ENCODE data around the gene TTC33.

The TTC33 gene

GRCh38 chr5:40780858-40781257 is 25.1 kb upstream of the TTC33 start:
- no peak for DNase-seq
- Histone ChIP-seq H3K4me1 (ENCODE audit: control insufficient read depth, insufficient read depth, low read length, poor library complexity, severe bottlenecking) (no peaks in the 10 kb centered on the region), H3K27me3 (replicated peaks; ENCODE audit: control insufficient read depth, insufficient read depth, low read length, poor library complexity, severe bottlenecking) (no peaks in the 10 kb centered on the region), H3K27ac (ENCODE audit: insufficient read depth, low read length, poor library complexity, severe bottlenecking) (no peak overlapping the region), H3K4me3 (ENCODE audit: insufficient read depth, low read depth, low read length, poor library complexity, severe bottlenecking) (no peak overlapping the region), H3K36me3 (ENCODE audit: control insufficient read depth, insufficient read depth, low read length) (peaks cover 9% of the 10 kb centered on the region), H3K9me3 (ENCODE audit: control insufficient read depth, low read length) (no peaks in the 10 kb centered on the region)

GRCh38 chr5:40780199-40780598 is 24.4 kb upstream of the TTC33 start:
- Histone ChIP-seq H3K27ac (ENCODE audit: insufficient read depth, low read length, poor library complexity, severe bottlenecking) (no peak overlapping the region), H3K36me3 (ENCODE audit: control insufficient read depth, insufficient read depth, low read length) (peaks cover 15% of the 10 kb centered on the region), H3K9me3 (ENCODE audit: control insufficient read depth, low read length) (no peaks in the 10 kb centered on the region), H3K27me3 (replicated peaks; ENCODE audit: control insufficient read depth, insufficient read depth, low read length, poor library complexity, severe bottlenecking) (no peaks in the 10 kb centered on the region), H3K4me1 (ENCODE audit: control insufficient read depth, insufficient read depth, low read length, poor library complexity, severe bottlenecking) (no peaks in the 10 kb centered on the region), H3K4me3 (ENCODE audit: insufficient read depth, low read depth, low read length, poor library complexity, severe bottlenecking) (no peak overlapping the region)
- no peak for DNase-seq

DNA sequence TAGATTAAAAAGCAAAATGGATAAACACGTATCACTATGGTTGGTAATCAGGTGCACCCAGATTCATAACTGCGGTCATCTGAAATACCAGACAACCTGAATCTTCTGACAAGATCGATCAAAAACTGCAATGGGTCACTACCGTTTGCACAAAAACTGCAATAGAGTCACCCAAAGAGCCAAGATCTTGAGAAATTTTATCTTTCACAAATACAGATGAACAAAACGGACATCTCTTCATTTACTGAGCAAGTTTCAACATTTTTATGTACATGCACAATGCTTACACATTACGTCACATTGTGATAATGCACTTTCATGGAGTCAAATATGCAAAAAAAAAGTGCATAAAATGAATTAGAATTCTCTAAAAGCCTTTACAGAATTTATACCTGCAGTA is 23.8 kb upstream of the TTC33 start:
- Histone ChIP-seq H3K4me1 (ENCODE audit: control insufficient read depth, insufficient read depth, low read length, poor library complexity, severe bottlenecking) (no peaks in the 10 kb centered on the region), H3K36me3 (ENCODE audit: control insufficient read depth, insufficient read depth, low read length) (peaks cover 17% of the 10 kb centered on the region), H3K9me3 (ENCODE audit: control insufficient read depth, low read length) (no peaks in the 10 kb centered on the region), H3K27me3 (replicated peaks; ENCODE audit: control insufficient read depth, insufficient read depth, low read length, poor library complexity, severe bottlenecking) (no peaks in the 10 kb centered on the region), H3K4me3 (ENCODE audit: insufficient read depth, low read depth, low read length, poor library complexity, severe bottlenecking) (no peak overlapping the region), H3K27ac (ENCODE audit: insufficient read depth, low read length, poor library complexity, severe bottlenecking) (no peak overlapping the region)
- no peak for DNase-seq

DNA sequence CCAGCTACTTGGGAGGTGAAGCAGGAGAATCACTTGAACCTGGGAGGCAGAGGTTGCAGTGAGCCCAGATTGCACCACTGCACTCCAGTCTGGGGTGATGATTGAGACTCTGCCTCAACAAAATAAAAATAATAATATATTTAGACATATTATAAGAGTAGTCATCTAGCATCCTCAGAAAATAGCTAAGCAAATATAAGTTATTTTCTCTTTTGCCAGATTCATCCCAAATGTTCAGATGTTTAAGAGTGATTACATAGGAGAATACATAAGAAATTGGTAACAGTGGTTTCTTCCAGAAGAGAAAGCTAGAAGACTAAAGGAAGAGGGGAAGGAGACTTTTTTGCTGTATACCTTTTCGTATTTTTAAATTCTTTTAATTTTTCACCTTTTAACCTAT is 22.4 kb upstream of the TTC33 start:
- DNase-seq: no peak
- Histone ChIP-seq H3K4me3 (ENCODE audit: insufficient read depth, low read depth, low read length, poor library complexity, severe bottlenecking) (no peak overlapping the region), H3K27me3 (replicated peaks; ENCODE audit: control insufficient read depth, insufficient read depth, low read length, poor library complexity, severe bottlenecking) (no peaks in the 10 kb centered on the region), H3K27ac (ENCODE audit: insufficient read depth, low read length, poor library complexity, severe bottlenecking) (no peak overlapping the region), H3K36me3 (ENCODE audit: control insufficient read depth, insufficient read depth, low read length) (peaks cover 27% of the 10 kb centered on the region), H3K9me3 (ENCODE audit: control insufficient read depth, low read length) (no peaks in the 10 kb centered on the region), H3K4me1 (ENCODE audit: control insufficient read depth, insufficient read depth, low read length, poor library complexity, severe bottlenecking) (no peaks in the 10 kb centered on the region)

DNA sequence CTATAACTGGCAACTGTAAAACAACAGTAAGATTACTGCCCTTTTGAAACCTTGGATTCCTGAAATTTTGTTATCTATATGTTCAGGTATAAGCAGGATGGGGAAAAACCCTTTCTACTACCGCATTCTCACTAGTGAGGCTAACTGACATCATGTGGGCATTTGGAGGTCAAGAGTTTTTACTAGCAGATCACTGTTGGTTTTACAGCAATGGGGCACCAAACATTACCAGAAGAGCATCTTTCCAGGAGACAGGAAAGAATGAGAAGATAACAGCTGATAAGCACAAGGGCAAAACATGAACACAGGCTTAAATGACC is 20.9 kb upstream of the TTC33 start:
- peaks cover 27% of the 10 kb centered on the region for H3K36me3 ChIP-seq (ENCODE audit: control insufficient read depth, insufficient read depth, low read length)
- H3K4me1 ChIP-seq (ENCODE audit: control insufficient read depth, insufficient read depth, low read length, poor library complexity, severe bottlenecking): no peaks in the 10 kb centered on the region
- no peak overlapping the region for H3K4me3 ChIP-seq (ENCODE audit: insufficient read depth, low read depth, low read length, poor library complexity, severe bottlenecking)
- no peaks in the 10 kb centered on the region for H3K27me3 ChIP-seq (replicated peaks; ENCODE audit: control insufficient read depth, insufficient read depth, low read length, poor library complexity, severe bottlenecking)
- H3K27ac ChIP-seq (ENCODE audit: insufficient read depth, low read length, poor library complexity, severe bottlenecking): no peak overlapping the region
- no peak for DNase-seq
- H3K9me3 ChIP-seq (ENCODE audit: control insufficient read depth, low read length): no peaks in the 10 kb centered on the region

DNA sequence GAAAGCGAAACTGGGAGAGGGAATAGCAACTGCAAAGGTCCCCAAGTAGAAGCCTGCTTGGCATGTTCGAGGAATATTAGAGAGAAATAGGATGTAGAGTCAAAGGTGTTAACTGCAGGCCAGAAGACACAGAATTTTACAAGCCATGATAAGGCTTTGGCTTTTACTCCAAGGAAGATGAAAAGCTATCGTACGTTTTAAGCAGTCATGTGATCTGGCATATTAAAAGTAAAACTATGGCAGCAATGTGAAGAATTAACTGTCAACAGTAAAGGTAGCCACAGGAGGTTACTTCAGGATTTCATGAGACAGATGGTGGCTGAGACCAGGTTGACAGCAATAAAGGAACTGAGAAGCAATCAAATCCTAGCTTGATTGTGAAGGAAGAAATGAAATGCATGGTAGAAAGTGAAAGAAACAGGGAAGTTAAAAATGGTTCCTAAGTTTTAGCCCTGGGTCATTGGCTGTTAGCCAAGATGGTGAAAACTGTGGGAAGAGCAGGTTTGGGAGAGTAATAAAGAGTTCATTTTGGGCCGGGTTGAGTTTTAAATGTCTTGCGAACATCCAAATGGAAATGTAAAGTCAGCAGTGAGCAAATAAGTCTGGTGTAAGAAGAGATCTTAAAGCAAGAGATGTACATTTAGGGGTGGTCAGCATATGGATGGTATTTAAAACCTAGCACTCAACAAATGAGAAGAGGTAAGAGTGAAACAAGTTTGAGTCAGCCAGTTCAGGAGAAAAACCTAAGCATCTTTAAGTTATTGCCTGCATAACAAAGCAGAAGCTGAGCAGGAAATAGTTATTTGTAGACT is 20.3 kb upstream of the TTC33 start:
- peaks cover 27% of the 10 kb centered on the region for H3K36me3 ChIP-seq (ENCODE audit: control insufficient read depth, insufficient read depth, low read length)
- H3K27me3 ChIP-seq (replicated peaks; ENCODE audit: control insufficient read depth, insufficient read depth, low read length, poor library complexity, severe bottlenecking): no peaks in the 10 kb centered on the region
- no peaks in the 10 kb centered on the region for H3K9me3 ChIP-seq (ENCODE audit: control insufficient read depth, low read length)
- no peak overlapping the region for H3K27ac ChIP-seq (ENCODE audit: insufficient read depth, low read length, poor library complexity, severe bottlenecking)
- no peak overlapping the region for H3K4me3 ChIP-seq (ENCODE audit: insufficient read depth, low read depth, low read length, poor library complexity, severe bottlenecking)
- DNase-seq: no peak
- no peaks in the 10 kb centered on the region for H3K4me1 ChIP-seq (ENCODE audit: control insufficient read depth, insufficient read depth, low read length, poor library complexity, severe bottlenecking)

DNA sequence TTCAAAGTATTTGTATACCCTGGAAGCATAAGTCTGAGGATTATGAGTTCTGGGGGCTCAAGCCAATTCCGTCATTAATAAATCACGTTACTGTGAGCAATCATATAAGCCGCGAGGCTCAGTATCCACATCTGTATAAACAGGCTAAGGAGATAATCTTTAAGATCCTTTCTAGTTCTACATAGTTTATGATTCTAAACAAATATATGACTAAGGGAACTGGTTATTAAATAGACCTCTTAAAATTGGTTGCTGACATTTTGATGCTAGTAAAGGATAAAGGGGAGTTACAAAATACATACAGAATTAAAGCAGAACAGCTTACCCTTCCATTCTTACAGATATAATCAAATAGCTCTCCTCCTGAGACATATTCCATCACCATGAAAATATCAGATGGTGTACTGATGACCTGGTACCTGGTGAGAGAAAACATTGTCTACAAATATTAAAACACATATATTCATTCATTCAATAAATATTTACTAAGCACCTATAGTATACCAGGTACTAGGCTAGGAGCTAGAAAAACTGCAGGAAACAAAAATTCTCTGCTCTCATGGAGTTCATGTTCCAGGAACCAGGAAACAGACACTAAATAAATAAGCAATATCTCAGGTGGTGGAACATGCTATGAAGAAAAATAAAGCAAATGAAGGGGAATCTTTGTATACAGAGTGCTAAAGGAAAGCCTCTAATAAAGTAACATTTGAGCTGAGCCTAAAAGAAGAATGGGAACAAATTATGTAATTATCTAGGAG is 19.5 kb upstream of the TTC33 start:
- Histone ChIP-seq H3K36me3 (ENCODE audit: control insufficient read depth, insufficient read depth, low read length) (peaks cover 28% of the 10 kb centered on the region), H3K27ac (ENCODE audit: insufficient read depth, low read length, poor library complexity, severe bottlenecking) (no peak overlapping the region), H3K4me1 (ENCODE audit: control insufficient read depth, insufficient read depth, low read length, poor library complexity, severe bottlenecking) (no peaks in the 10 kb centered on the region), H3K4me3 (ENCODE audit: insufficient read depth, low read depth, low read length, poor library complexity, severe bottlenecking) (no peak overlapping the region), H3K27me3 (replicated peaks; ENCODE audit: control insufficient read depth, insufficient read depth, low read length, poor library complexity, severe bottlenecking) (no peaks in the 10 kb centered on the region), H3K9me3 (ENCODE audit: control insufficient read depth, low read length) (no peaks in the 10 kb centered on the region)
- DNase-seq: no peak

- DNase-seq: no peak
- H3K27me3 ChIP-seq (replicated peaks; ENCODE audit: control insufficient read depth, insufficient read depth, low read length, poor library complexity, severe bottlenecking): no peaks in the 10 kb centered on the region
- no peak overlapping the region for H3K4me3 ChIP-seq (ENCODE audit: insufficient read depth, low read depth, low read length, poor library complexity, severe bottlenecking)
- H3K36me3 ChIP-seq (ENCODE audit: control insufficient read depth, insufficient read depth, low read length): peaks cover 30% of the 10 kb centered on the region
- no peaks in the 10 kb centered on the region for H3K4me1 ChIP-seq (ENCODE audit: control insufficient read depth, insufficient read depth, low read length, poor library complexity, severe bottlenecking)
- H3K27ac ChIP-seq (ENCODE audit: insufficient read depth, low read length, poor library complexity, severe bottlenecking): no peak overlapping the region
- H3K9me3 ChIP-seq (ENCODE audit: control insufficient read depth, low read length): no peaks in the 10 kb centered on the region
These were observed 18.9 kb upstream of the TTC33 start for GRCh38 chr5:40774623-40775022.

DNA sequence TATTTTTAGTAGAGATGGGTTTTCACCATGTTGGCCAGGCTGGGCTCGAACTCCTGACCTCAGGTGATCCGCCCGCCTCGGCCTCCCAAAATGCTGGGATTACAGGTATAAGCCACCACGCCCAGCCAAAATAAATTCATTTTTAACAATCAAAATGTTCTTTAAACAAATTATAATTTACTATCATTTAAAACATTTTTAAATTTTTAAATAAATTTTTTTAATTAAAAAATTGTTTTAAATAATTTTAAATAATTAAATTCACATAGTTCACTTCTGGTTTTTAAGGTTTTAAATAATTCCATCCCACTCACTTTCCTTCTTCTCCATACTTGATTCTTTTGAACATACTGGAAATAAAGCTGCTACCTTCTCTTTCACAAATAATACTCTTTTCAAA is 15.0 kb upstream of the TTC33 start:
- peaks cover 49% of the 10 kb centered on the region for H3K36me3 ChIP-seq (ENCODE audit: control insufficient read depth, insufficient read depth, low read length)
- H3K4me3 ChIP-seq (ENCODE audit: insufficient read depth, low read depth, low read length, poor library complexity, severe bottlenecking): no peak overlapping the region
- DNase-seq: no peak
- H3K4me1 ChIP-seq (ENCODE audit: control insufficient read depth, insufficient read depth, low read length, poor library complexity, severe bottlenecking): no peaks in the 10 kb centered on the region
- no peaks in the 10 kb centered on the region for H3K27me3 ChIP-seq (replicated peaks; ENCODE audit: control insufficient read depth, insufficient read depth, low read length, poor library complexity, severe bottlenecking)
- H3K9me3 ChIP-seq (ENCODE audit: control insufficient read depth, low read length): no peaks in the 10 kb centered on the region
- no peak overlapping the region for H3K27ac ChIP-seq (ENCODE audit: insufficient read depth, low read length, poor library complexity, severe bottlenecking)

GRCh38 chr5:40762705-40763104 is 6.9 kb upstream of the TTC33 start:
- H3K36me3 ChIP-seq (ENCODE audit: control insufficient read depth, insufficient read depth, low read length): peaks cover 45% of the 10 kb centered on the region
- H3K27me3 ChIP-seq (replicated peaks; ENCODE audit: control insufficient read depth, insufficient read depth, low read length, poor library complexity, severe bottlenecking): no peaks in the 10 kb centered on the region
- DNase-seq: no peak

More at GRCh38 chr5:40762705-40763104, 6.9 kb upstream of the TTC33 start:
- Histone ChIP-seq H3K9me3 (ENCODE audit: control insufficient read depth, low read length) (no peaks in the 10 kb centered on the region), H3K4me3 (ENCODE audit: insufficient read depth, low read depth, low read length, poor library complexity, severe bottlenecking) (no peak overlapping the region), H3K27ac (ENCODE audit: insufficient read depth, low read length, poor library complexity, severe bottlenecking) (no peak overlapping the region), H3K4me1 (ENCODE audit: control insufficient read depth, insufficient read depth, low read length, poor library complexity, severe bottlenecking) (no peaks in the 10 kb centered on the region)
